ENCODE data around the gene C20orf96. TPM values are rescaled to one million over a fixed set of nuclear protein-coding genes. Genes with fewer than 3 reads are reported as not detected.
A peak's percentile ranks its signal among the peaks of the same experiment; 100 is the strongest.

C20orf96 gene
- total and polyA plus RNA-seq, 8 donors, result 6.9 to 49.2 (median 39.7) TPM

- Histone ChIP-seq H3K27me3 (peaks cover 0 to 4% of the 10 kb centered on the region in 2 donors), H3K4me1 (no peaks in the 10 kb centered on the region), H3K27ac (no peak overlapping the region), H3K9me3 (no peaks in the 10 kb centered on the region), H3K36me3 (no peaks in the 10 kb centered on the region), H3K4me3 (no peak overlapping the region)
- TF ChIP-seq CTCF (IDR thresholded peaks at IDR 0.05), result no peak
- ATAC-seq, result no peak
- no peak for DNase-seq
- intact Hi-C loops (cut with DNase I), result no loop called here
Measured at GRCh38 chr20:251354-251753, 39.2 kb downstream of the C20orf96 start.

DNA sequence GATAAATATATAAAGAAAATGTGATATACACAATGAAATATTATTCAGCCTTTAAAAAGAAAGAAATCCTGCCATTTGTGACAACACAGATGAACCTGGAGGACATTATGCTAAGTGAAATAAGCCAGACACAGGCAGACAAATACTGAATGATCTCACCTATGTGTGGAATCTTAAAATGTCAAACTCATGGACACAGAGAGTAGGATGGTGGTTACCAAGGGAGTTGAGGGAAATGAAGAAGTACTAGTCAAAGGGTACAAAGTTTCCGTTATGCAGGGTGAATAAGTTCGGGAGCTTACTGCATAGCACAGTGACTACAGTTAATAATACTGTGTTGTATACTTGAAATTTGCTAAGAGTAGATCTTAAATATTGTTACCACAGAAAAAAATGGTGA, 47.6 kb downstream of the C20orf96 start:
- DNase-seq, result no peak
- no peaks in the 10 kb centered on the region for H3K27me3 ChIP-seq
- TF ChIP-seq CTCF (IDR thresholded peaks at IDR 0.05), result no peak
- H3K36me3 ChIP-seq, result no peaks in the 10 kb centered on the region
- no peaks in the 10 kb centered on the region for H3K9me3 ChIP-seq
- intact Hi-C loops (cut with DNase I), result no loop called here
- no peak overlapping the region for H3K4me3 ChIP-seq
- no peak overlapping the region for H3K27ac ChIP-seq
- ATAC-seq, result no peak
- H3K4me1 ChIP-seq, result peaks cover 0 to 4% of the 10 kb centered on the region in 2 donors

DNA sequence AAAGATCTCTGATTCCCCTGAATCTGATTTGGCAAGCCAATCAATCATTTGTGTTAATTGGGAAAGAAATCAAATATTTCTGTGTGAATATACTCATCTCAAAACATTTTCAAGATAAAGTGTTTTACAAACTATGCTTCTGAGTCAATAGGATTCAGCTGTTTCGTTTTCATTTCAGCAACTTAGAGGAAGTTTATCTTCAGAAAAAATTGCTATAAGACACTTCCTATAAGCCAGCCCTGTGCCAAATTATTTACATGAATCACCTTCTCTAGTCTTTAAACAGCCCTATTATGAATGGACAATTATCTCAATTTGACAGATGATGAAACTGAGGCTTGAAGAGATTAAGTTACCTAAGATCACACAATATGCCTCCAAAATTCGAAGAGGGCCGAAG, 52.6 kb downstream of the C20orf96 start:
- peak overlapping the region in 1 of 2 donors; percentile 63 for H3K27ac ChIP-seq
- no peaks in the 10 kb centered on the region for H3K27me3 ChIP-seq
- peaks cover 0 to 12% of the 10 kb centered on the region in 2 donors for H3K4me1 ChIP-seq
- no peaks in the 10 kb centered on the region for H3K9me3 ChIP-seq
- intact Hi-C loops (cut with DNase I), result no loop called here
- DNase-seq (no peak), ATAC-seq (peak; percentile 55)
- no peak for TF ChIP-seq CTCF (IDR thresholded peaks at IDR 0.05)
- no peaks in the 10 kb centered on the region for H3K36me3 ChIP-seq
- H3K4me3 ChIP-seq, result no peak overlapping the region

GRCh38 chr20:237489-237888, 53.1 kb downstream of the C20orf96 start:
- ATAC-seq (peak; percentile 91), DNase-seq (peak in 3 of 4 donors; percentile 30 to 69 (median 61))
- Histone ChIP-seq H3K4me3 (no peak overlapping the region), H3K4me1 (peaks cover 0 to 12% of the 10 kb centered on the region in 2 donors), H3K27ac (peak overlapping the region in 1 of 2 donors; percentile 63), H3K27me3 (no peaks in the 10 kb centered on the region), H3K36me3 (no peaks in the 10 kb centered on the region), H3K9me3 (no peaks in the 10 kb centered on the region)
- no peak for TF ChIP-seq CTCF (IDR thresholded peaks at IDR 0.05)
- intact Hi-C loops (cut with DNase I), result no loop called here

- Histone ChIP-seq H3K4me1 (peaks cover 0 to 12% of the 10 kb centered on the region in 2 donors), H3K27me3 (no peaks in the 10 kb centered on the region), H3K9me3 (no peaks in the 10 kb centered on the region), H3K4me3 (no peak overlapping the region), H3K27ac (no peak overlapping the region), H3K36me3 (no peaks in the 10 kb centered on the region)
- DNase-seq (peak in 1 of 4 donors; percentile 20), ATAC-seq (peak; percentile 86)
- intact Hi-C loops (cut with DNase I), result no loop called here
- TF ChIP-seq CTCF (IDR thresholded peaks at IDR 0.05), result no peak
Measured at GRCh38 chr20:235891-236290, 54.7 kb downstream of the C20orf96 start.

Measured in left lung (tissue), 10 donors.